GM12891 (cell line): Measurements from ENCODE around the gene XIAP.

Experiments used
- POLR2A ChIP-seq: IDR thresholded peaks from 2 replicates; pipeline ENCODE4 v1.6.1; 2011; ENCODE audit warnings: low read depth, low read length, control low read depth
- POLR2AphosphoS5 ChIP-seq: IDR thresholded peaks from 2 replicates; pipeline ENCODE4 v1.6.1; 2011; ENCODE audit warnings: low read depth, low read length, control low read depth
- POU2F2 ChIP-seq: IDR thresholded peaks from 2 replicates; pipeline ENCODE4 v1.6.1; 2011; ENCODE audit warnings: low read depth, mild to moderate bottlenecking, control low read depth, low read length, moderate library complexity
- TAF1 ChIP-seq: IDR thresholded peaks from 2 replicates; pipeline ENCODE4 v1.6.1; 2011; ENCODE audit warnings: low read depth, low read length, control low read depth

GRCh38 chrX:123860983-123861382, 1.1 kb downstream of the XIAP start:
- TF ChIP-seq POLR2A, result no peak
- no peak for TF ChIP-seq TAF1
- no peak for TF ChIP-seq POLR2AphosphoS5
- no peak for TF ChIP-seq POU2F2
